SK-N-SH treated with all-trans-retinoic acid at 6 μM for 48 hours (cell line): ENCODE data around the gene TBCD.

Source experiments
- ATAC-seq: fragments of 200-7000 bp; cut with Tn5 transposase; 3 replicates; pipeline ENCODE4 v1.9.1; 2020; ENCODE audit warnings: mild to moderate bottlenecking, moderate library complexity
- ARNTL ChIP-seq: fragments of 450-650 bp; formaldehyde crosslinking; IDR thresholded peaks from 2 replicates; pipeline ENCODE4 v1.5.0; 2020; ENCODE audit warnings: low read depth, mild to moderate bottlenecking, moderate library complexity, borderline replicate concordance
- BACH2 ChIP-seq: fragments of 250-450 bp; sonication (Bioruptor Pico); IDR thresholded peaks from 2 replicates; pipeline ENCODE4 v1.9.0; 2021; ENCODE audit warnings: mild to moderate bottlenecking, borderline replicate concordance
- ESRRG ChIP-seq: fragments of 250-450 bp; sonication (Bioruptor Pico); IDR thresholded peaks from 2 replicates; pipeline ENCODE4 v1.6.1; 2021; ENCODE audit warnings: mild to moderate bottlenecking
- GLIS3 ChIP-seq: fragments of 250-450 bp; sonication (Bioruptor Pico); IDR thresholded peaks from 2 replicates; pipeline ENCODE4 v1.5.0; 2020; ENCODE audit warnings: mild to moderate bottlenecking, moderate library complexity
- ISL1 ChIP-seq: fragments of 250-450 bp; sonication (Bioruptor Pico); IDR thresholded peaks from 2 replicates; pipeline ENCODE4 v2.1.2; 2022; ENCODE audit warnings: mild to moderate bottlenecking, moderate library complexity
- OSR1 ChIP-seq: fragments of 250-450 bp; sonication (Bioruptor Pico); IDR thresholded peaks from 2 replicates; pipeline ENCODE4 v1.8.0; 2022; ENCODE audit warnings: moderate library complexity, mild to moderate bottlenecking, inconsistent platforms
- PATZ1 ChIP-seq: fragments of 250-450 bp; sonication (Bioruptor Pico); IDR thresholded peaks from 2 replicates; pipeline ENCODE4 v1.8.0; 2020; ENCODE audit warnings: mild to moderate bottlenecking, moderate library complexity, borderline replicate concordance
- PPARA ChIP-seq: fragments of 250-450 bp; sonication (Bioruptor Pico); IDR thresholded peaks from 2 replicates; pipeline ENCODE4 v1.5.0; 2020; ENCODE audit warnings: mild to moderate bottlenecking, borderline replicate concordance
- RARB ChIP-seq: fragments of 250-450 bp; sonication (Bioruptor Pico); IDR thresholded peaks from 2 replicates; pipeline ENCODE4 v1.8.0; 2021; ENCODE audit warnings: mild to moderate bottlenecking, moderate library complexity
- SNAI2 ChIP-seq: fragments of 250-450 bp; sonication (Bioruptor Pico); IDR thresholded peaks from 2 replicates; pipeline ENCODE4 v1.5.0; 2020; ENCODE audit warnings: mild to moderate bottlenecking, moderate library complexity
- TCF4 ChIP-seq: fragments of 250-450 bp; sonication (Bioruptor Pico); IDR thresholded peaks from 2 replicates; pipeline ENCODE4 v1.8.0; 2021; ENCODE audit warnings: mild to moderate bottlenecking, moderate library complexity, borderline replicate concordance
- TOX ChIP-seq: fragments of 250-450 bp; sonication (Bioruptor Pico); IDR thresholded peaks from 2 replicates; pipeline ENCODE4 v1.8.0; 2021; ENCODE audit warnings: mild to moderate bottlenecking, moderate library complexity, borderline replicate concordance
- ZC3H10 ChIP-seq: fragments of 250-450 bp; sonication (Bioruptor Pico); IDR thresholded peaks from 2 replicates; pipeline ENCODE4 v1.5.1; 2021; ENCODE audit warnings: mild to moderate bottlenecking, moderate library complexity
- ZFP3 ChIP-seq: fragments of 250-450 bp; sonication (Bioruptor Pico); IDR thresholded peaks from 2 replicates; pipeline ENCODE4 v1.5.0; 2020; ENCODE audit warnings: mild to moderate bottlenecking, moderate library complexity
- ZFP30 ChIP-seq: fragments of 450-650 bp; formaldehyde crosslinking; IDR thresholded peaks from 2 replicates; pipeline ENCODE4 v1.5.0; 2022; ENCODE audit warnings: mild to moderate bottlenecking, moderate library complexity
- ZNF565 ChIP-seq: fragments of 450-650 bp; formaldehyde crosslinking; conservative IDR thresholded peaks from 2 replicates; pipeline ENCODE4 v1.5.0; 2020; ENCODE audit warnings: low read depth, mild to moderate bottlenecking, moderate library complexity
- ZNF8 ChIP-seq: fragments of 450-650 bp; formaldehyde crosslinking; IDR thresholded peaks from 2 replicates; pipeline ENCODE4 v1.5.0; 2020; ENCODE audit warnings: mild to moderate bottlenecking, moderate library complexity
- TF ChIP-seq, protein P1 (sequence below): fragments of 250-450 bp; sonication (Bioruptor Pico); IDR thresholded peaks from 2 replicates; pipeline ENCODE4 v1.5.1; 2020; ENCODE audit warnings: low read depth, mild to moderate bottlenecking, moderate library complexity
- TF ChIP-seq, protein P2 (sequence below): fragments of 250-450 bp; sonication (Bioruptor Pico); IDR thresholded peaks from 2 replicates; pipeline ENCODE4 v1.5.1; 2021; ENCODE audit warnings: mild to moderate bottlenecking, moderate library complexity
- TF ChIP-seq, protein P3 (sequence below): fragments of 250-450 bp; sonication (Bioruptor Pico); IDR thresholded peaks from 2 replicates; pipeline ENCODE4 v1.5.0; 2020; ENCODE audit warnings: mild to moderate bottlenecking, moderate library complexity

TBCD gene

DNA sequence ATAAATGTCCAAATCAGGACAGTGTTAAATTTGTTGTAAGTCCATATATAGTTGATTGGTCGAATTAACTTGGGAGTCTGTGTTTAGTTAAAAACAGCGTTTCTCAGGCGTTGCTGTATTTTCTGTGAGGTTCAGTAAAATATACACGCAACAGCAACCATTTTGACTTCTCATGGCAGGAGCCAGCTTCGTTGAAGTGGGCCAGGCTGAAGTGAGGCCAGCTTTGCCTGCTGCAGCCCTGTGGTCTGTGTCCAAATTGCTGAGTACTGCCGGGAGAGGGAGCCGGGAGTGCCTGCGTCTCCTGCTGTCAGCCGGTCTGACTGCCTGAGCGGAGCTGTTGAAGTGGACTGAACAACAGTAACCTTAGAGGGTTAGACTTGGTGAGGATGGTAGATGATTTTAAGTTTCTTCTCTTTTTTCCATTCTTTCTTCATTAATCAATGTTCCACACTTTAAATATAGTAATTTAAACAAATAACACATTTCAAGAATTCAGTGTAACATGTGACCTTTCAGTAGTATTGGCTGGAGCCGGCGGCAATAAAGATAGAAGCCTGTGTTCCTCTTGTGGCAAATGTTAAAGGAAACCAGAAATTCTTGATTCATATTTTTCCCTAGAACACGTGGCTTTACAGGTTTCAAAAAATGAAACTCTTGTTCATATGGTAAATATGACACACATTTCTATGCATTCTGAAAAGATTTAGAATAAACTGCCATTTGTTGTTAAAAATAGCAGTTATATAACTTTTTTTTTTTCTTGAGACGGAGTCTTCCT lies 124.9 kb downstream of the TBCD start:
- peak; percentile 91 for ATAC-seq
- TF ChIP-seq ZFP3 (CRISPR knock-in tag) (no peak), BACH2 (CRISPR knock-in tag) (no peak), ISL1 (CRISPR knock-in tag) (no peak), SNAI2 (CRISPR knock-in tag) (no peak), ZNF565 (CRISPR knock-in tag) (no peak)
- TF ChIP-seq, protein P1, sequence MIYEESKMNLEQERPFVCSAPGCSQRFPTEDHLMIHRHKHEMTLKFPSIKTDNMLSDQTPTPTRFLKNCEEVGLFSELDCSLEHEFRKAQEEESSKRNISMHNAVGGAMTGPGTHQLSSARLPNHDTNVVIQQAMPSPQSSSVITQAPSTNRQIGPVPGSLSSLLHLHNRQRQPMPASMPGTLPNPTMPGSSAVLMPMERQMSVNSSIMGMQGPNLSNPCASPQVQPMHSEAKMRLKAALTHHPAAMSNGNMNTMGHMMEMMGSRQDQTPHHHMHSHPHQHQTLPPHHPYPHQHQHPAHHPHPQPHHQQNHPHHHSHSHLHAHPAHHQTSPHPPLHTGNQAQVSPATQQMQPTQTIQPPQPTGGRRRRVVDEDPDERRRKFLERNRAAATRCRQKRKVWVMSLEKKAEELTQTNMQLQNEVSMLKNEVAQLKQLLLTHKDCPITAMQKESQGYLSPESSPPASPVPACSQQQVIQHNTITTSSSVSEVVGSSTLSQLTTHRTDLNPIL = no peak
- TF ChIP-seq, protein P2, sequence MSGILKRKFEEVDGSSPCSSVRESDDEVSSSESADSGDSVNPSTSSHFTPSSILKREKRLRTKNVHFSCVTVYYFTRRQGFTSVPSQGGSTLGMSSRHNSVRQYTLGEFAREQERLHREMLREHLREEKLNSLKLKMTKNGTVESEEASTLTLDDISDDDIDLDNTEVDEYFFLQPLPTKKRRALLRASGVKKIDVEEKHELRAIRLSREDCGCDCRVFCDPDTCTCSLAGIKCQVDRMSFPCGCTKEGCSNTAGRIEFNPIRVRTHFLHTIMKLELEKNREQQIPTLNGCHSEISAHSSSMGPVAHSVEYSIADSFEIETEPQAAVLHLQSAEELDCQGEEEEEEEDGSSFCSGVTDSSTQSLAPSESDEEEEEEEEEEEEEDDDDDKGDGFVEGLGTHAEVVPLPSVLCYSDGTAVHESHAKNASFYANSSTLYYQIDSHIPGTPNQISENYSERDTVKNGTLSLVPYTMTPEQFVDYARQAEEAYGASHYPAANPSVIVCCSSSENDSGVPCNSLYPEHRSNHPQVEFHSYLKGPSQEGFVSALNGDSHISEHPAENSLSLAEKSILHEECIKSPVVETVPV = no peak

DNA sequence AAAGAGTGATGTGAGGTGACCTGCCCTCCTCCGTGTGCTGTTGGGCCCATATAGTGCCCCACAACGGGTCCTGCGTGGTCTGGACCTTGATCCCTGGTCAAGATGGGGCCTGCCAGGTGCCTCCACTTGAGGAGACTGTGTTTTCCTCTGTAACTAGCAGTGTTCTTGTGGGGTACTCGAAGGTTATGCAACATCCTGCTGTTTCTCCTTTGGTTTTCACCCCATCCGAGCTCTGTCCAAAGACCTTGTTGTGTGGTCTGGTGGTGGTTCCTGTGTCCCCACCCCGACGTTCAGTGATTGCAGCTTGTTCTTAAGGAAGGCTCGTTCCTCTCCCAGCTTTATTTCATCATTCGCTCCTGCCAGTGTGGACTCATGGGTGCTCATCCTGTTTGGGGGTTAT lies 126.7 kb downstream of the TBCD start:
- TF ChIP-seq ESRRG (CRISPR knock-in tag) (no peak), BACH2 (CRISPR knock-in tag) (no peak), TCF4 (CRISPR knock-in tag) (no peak), SNAI2 (CRISPR knock-in tag) (no peak), ZNF8 (no peak), OSR1 (CRISPR knock-in tag) (no peak), RARB (CRISPR knock-in tag) (no peak), ZFP30 (CRISPR knock-in tag) (no peak), PATZ1 (no peak), ARNTL (CRISPR knock-in tag) (no peak), ZC3H10 (CRISPR knock-in tag) (no peak), TOX (CRISPR knock-in tag) (no peak), ZNF565 (CRISPR knock-in tag) (no peak), GLIS3 (CRISPR knock-in tag) (no peak), ZFP3 (CRISPR knock-in tag) (no peak), ISL1 (CRISPR knock-in tag) (no peak)
- TF ChIP-seq, protein P1 = no peak
- TF ChIP-seq, protein P2 = no peak
- ATAC-seq = no peak

DNA sequence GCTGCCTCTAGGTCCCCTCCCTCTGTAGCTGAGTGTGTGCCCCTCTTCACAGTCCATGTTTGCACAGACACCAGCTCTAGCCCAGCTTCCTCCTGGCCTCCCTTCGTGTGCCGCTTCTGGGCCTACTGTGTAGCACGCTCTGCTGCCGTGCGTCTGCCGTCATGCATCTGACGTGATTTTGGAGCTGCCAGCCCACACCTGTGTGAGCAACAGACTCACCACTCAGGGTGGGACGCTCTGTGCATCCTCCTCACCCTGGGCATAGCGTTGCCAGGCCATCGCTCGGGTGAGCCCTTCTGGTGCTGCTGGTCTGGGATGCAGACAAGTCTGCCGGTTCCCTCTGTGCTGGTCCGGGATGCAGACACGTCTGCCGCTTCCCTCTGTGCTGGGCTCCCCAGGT lies 127.4 kb downstream of the TBCD start:
- TF ChIP-seq, protein P3, sequence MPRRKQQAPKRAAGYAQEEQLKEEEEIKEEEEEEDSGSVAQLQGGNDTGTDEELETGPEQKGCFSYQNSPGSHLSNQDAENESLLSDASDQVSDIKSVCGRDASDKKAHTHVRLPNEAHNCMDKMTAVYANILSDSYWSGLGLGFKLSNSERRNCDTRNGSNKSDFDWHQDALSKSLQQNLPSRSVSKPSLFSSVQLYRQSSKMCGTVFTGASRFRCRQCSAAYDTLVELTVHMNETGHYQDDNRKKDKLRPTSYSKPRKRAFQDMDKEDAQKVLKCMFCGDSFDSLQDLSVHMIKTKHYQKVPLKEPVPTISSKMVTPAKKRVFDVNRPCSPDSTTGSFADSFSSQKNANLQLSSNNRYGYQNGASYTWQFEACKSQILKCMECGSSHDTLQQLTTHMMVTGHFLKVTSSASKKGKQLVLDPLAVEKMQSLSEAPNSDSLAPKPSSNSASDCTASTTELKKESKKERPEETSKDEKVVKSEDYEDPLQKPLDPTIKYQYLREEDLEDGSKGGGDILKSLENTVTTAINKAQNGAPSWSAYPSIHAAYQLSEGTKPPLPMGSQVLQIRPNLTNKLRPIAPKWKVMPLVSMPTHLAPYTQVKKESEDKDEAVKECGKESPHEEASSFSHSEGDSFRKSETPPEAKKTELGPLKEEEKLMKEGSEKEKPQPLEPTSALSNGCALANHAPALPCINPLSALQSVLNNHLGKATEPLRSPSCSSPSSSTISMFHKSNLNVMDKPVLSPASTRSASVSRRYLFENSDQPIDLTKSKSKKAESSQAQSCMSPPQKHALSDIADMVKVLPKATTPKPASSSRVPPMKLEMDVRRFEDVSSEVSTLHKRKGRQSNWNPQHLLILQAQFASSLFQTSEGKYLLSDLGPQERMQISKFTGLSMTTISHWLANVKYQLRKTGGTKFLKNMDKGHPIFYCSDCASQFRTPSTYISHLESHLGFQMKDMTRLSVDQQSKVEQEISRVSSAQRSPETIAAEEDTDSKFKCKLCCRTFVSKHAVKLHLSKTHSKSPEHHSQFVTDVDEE (CRISPR knock-in tag) = no peak
- TF ChIP-seq ARNTL (CRISPR knock-in tag) (no peak), PPARA (CRISPR knock-in tag) (no peak)
- ATAC-seq = no peak
